Measurements from ENCODE around the gene CALHM1. TPM values are rescaled to one million over a fixed set of nuclear protein-coding genes. Genes with fewer than 3 reads are reported as not detected.
"Not testable (repeated sequence)": the region's sequence is repeated elsewhere in the genome, so short reads cannot be mapped to it uniquely, and the experiment has no call there.

CALHM1 gene
- total RNA-seq, 1 experiment from 2014 or later, result not detected

DNA sequence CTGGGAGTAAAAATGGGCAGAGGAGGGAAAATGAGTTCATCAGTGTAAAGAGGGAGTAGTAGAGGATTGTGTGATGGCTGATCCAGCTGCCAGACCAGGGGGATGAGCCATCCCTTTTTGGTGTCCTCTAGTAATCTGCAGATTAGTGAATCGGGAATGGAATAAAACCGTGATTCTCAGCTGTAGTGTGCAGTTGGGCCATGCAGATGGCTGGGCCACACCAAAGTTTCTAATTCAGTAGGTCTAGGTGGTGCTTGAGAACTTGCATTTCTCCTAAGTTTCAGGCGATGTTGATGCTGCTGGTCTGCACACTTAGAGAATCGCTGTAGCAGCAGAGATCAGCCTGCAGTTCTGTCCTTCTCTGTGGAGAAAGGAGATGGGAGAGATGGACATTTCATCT lies 39.6 kb downstream of the CALHM1 start:
- DNase-seq (ENCODE audit: low spot score), result no peak
- Histone ChIP-seq H3K9me3 (ENCODE audit: low read depth, low read length, poor library complexity, severe bottlenecking) (no peaks in the 10 kb centered on the region), H3K36me3 (ENCODE audit: insufficient read depth, low read length, poor library complexity, severe bottlenecking) (peaks cover 93% of the 10 kb centered on the region), H3K27me3 (replicated peaks; ENCODE audit: insufficient read depth, low read depth, low read length, poor library complexity) (no peaks in the 10 kb centered on the region), H3K27ac (ENCODE audit: low read depth, low read length, poor library complexity, severe bottlenecking) (no peak overlapping the region), H3K4me3 (ENCODE audit: low read depth, low read length, poor library complexity, severe bottlenecking) (no peak overlapping the region), H3K4me1 (ENCODE audit: insufficient read depth, low read length, poor library complexity, severe bottlenecking) (no peaks in the 10 kb centered on the region)
- intact Hi-C loops (cut with micrococcal nuclease; ENCODE audit: unreplicated experiment), result loop anchor here (5.0 kb wide), 1 partner anchor 68 kb away; no protein-coding TSS in a partner anchor
- ChIA-PET POLR2A (ENCODE audit: low non-redundant PET) (no interaction called here), CTCF (no interaction called here)
- TF ChIP-seq CTCF (conservative IDR thresholded peaks at IDR 0.05; ENCODE audit: low read depth, low read length) (no peak), EZH2 (IDR thresholded peaks at IDR 0.05; ENCODE audit: borderline replicate concordance, low read depth, low read length, poor library complexity, severe bottlenecking) (no peak)
- no TSS peak for BruUV-seq (replicated peaks)

DNA sequence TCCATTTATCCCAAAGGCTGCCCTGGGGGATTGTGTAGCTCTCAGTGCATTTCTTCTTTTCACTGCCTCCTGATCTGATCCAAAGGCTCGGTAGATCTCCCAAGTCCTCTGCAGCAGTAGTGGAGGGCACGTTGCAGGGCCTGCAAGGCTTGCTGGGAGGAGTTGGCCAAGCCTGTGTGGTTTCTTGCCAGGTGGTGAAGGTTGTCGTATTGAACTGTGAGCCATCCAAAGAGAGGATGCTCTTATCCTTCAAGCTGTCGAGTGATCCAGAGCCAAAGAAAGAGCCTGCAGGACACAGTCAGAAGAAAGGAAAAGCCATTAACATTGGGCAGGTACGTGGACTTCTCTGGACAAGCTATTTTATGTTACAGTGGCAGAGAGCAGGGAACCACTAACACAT lies 41.1 kb downstream of the CALHM1 start:
- Histone ChIP-seq H3K27me3 (replicated peaks; ENCODE audit: insufficient read depth, low read depth, low read length, poor library complexity) (no peaks in the 10 kb centered on the region), H3K4me3 (ENCODE audit: low read depth, low read length, poor library complexity, severe bottlenecking) (no peak overlapping the region), H3K27ac (ENCODE audit: low read depth, low read length, poor library complexity, severe bottlenecking) (no peak overlapping the region), H3K36me3 (ENCODE audit: insufficient read depth, low read length, poor library complexity, severe bottlenecking) (peaks cover 93% of the 10 kb centered on the region), H3K9me3 (ENCODE audit: low read depth, low read length, poor library complexity, severe bottlenecking) (no peaks in the 10 kb centered on the region), H3K4me1 (ENCODE audit: insufficient read depth, low read length, poor library complexity, severe bottlenecking) (no peaks in the 10 kb centered on the region)
- no peak for DNase-seq (ENCODE audit: low spot score)
- ChIA-PET POLR2A (ENCODE audit: low non-redundant PET) (no interaction called here), CTCF (interaction anchor here (0.6 kb wide), 1 partner anchor 148 kb away, joined by 3 read pairs; no protein-coding TSS in a partner anchor)
- intact Hi-C loops (cut with micrococcal nuclease; ENCODE audit: unreplicated experiment), result loop anchor here (2.0 to 5.0 kb wide), 2 partner anchors 70 to 175 kb away; no protein-coding TSS in a partner anchor
- TF ChIP-seq CTCF (conservative IDR thresholded peaks at IDR 0.05; ENCODE audit: low read depth, low read length) (no peak), EZH2 (IDR thresholded peaks at IDR 0.05; ENCODE audit: borderline replicate concordance, low read depth, low read length, poor library complexity, severe bottlenecking) (no peak)
- BruUV-seq (replicated peaks), result no TSS peak

DNA sequence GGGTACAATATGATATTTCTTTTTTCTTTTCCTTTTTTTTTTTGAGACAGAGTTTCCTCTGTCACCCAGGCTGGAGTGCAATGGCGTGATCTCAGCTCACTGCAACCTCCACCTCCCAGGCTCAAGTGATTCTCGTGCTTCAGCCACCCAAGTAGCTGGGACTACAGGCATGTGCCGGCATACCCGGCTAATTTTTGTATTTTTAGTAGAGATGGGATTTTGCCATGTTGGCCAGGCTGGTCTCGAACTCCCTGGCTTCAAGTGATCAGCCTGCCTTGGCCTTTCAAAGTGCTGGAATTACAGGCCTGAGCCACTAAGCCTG lies 41.6 kb downstream of the CALHM1 start:
- H3K4me1 ChIP-seq (ENCODE audit: insufficient read depth, low read length, poor library complexity, severe bottlenecking); BruUV-seq (replicated peaks); H3K27me3 ChIP-seq (replicated peaks; ENCODE audit: insufficient read depth, low read depth, low read length, poor library complexity); H3K4me3 ChIP-seq (ENCODE audit: low read depth, low read length, poor library complexity, severe bottlenecking); H3K27ac ChIP-seq (ENCODE audit: low read depth, low read length, poor library complexity, severe bottlenecking); POLR2A ChIA-PET (ENCODE audit: low non-redundant PET); DNase-seq (ENCODE audit: low spot score); H3K9me3 ChIP-seq (ENCODE audit: low read depth, low read length, poor library complexity, severe bottlenecking): not testable (repeated sequence)
- intact Hi-C loops (cut with micrococcal nuclease; ENCODE audit: unreplicated experiment), result loop anchor here (2.0 to 5.0 kb wide), 2 partner anchors 70 to 176 kb away; no protein-coding TSS in a partner anchor
- H3K36me3 ChIP-seq (ENCODE audit: insufficient read depth, low read length, poor library complexity, severe bottlenecking), result peaks cover 88% of the 10 kb centered on the region
- CTCF ChIA-PET, result interaction anchor here (0.6 kb wide), 1 partner anchor 148 kb away, joined by 3 read pairs; no protein-coding TSS in a partner anchor

All from A673 (cell line).